Measurements from ENCODE around the gene MRPL20. TPM values are rescaled to one million over a fixed set of nuclear protein-coding genes. Genes with fewer than 3 reads are reported as not detected.
"Not testable (repeated sequence)": the region's sequence is repeated elsewhere in the genome, so short reads cannot be mapped to it uniquely, and the experiment has no call there.

Gene MRPL20
- total RNA-seq (2014; rRNA removed; shearing (Covaris generic)) = 184 and 203 TPM in 2 replicates

GRCh38 chr1:1406821-1407635, at the start of gene MRPL20:
MRPL20 (minus strand) TSS chr1:1407293; CDS start chr1:1407217, 76 bp downstream.
- Histone ChIP-seq H3K27ac (peak within 1 kb of the TSS; percentile 25; the same call in 1 of the 2 replicates), H3K27me3 (replicated peaks) (no peaks in the 10 kb centered on the region), H3K9me3 (replicated peaks) (0 out of 2 replicates have a peak, but pooled peaks cover under 1% of the 10 kb centered on the region), H3K36me3 (peaks cover 64% of the 10 kb centered on the region), H3K4me3 (peak within 1 kb of the TSS; percentile 75), H3K4me1 (replicated peaks) (peaks cover 16% of the 10 kb centered on the region)
- DNase-seq (ENCODE audit: low read depth in 1 of 2, low spot score in 2 of 2) = peak; percentile 76 to 92

GRCh38 chr1:1456683-1457255, 49.7 kb upstream of the MRPL20 start:
- DNase-seq (ENCODE audit: low read depth in 1 of 2, low spot score in 2 of 2); H3K9me3 ChIP-seq (replicated peaks); H3K4me1 ChIP-seq (replicated peaks); H3K36me3 ChIP-seq; H3K27me3 ChIP-seq (replicated peaks); H3K4me3 ChIP-seq; H3K27ac ChIP-seq: not testable (repeated sequence)

- H3K4me3 ChIP-seq; H3K27ac ChIP-seq; H3K4me1 ChIP-seq (replicated peaks); H3K36me3 ChIP-seq; H3K27me3 ChIP-seq (replicated peaks); DNase-seq (ENCODE audit: low read depth in 1 of 2, low spot score in 2 of 2); H3K9me3 ChIP-seq (replicated peaks): not testable (repeated sequence)
Observed at GRCh38 chr1:1455934-1456333, 48.8 kb upstream of the MRPL20 start.

GRCh38 chr1:1455366-1455884, 48.3 kb upstream of the MRPL20 start:
- Histone ChIP-seq H3K27ac (no peak overlapping the region), H3K27me3 (replicated peaks) (peaks cover 5% of the 10 kb centered on the region; the same call in 1 of the 2 replicates), H3K4me1 (replicated peaks) (no peaks in the 10 kb centered on the region), H3K36me3 (no peaks in the 10 kb centered on the region), H3K4me3 (no peak overlapping the region), H3K9me3 (replicated peaks) (no peaks in the 10 kb centered on the region)
- no peak for DNase-seq (ENCODE audit: low read depth in 1 of 2, low spot score in 2 of 2)

GRCh38 chr1:1454286-1455056, 47.4 kb upstream of the MRPL20 start:
- H3K27me3 ChIP-seq (replicated peaks); H3K9me3 ChIP-seq (replicated peaks); H3K36me3 ChIP-seq; DNase-seq (ENCODE audit: low read depth in 1 of 2, low spot score in 2 of 2); H3K27ac ChIP-seq; H3K4me3 ChIP-seq; H3K4me1 ChIP-seq (replicated peaks): not testable (repeated sequence)

- H3K27ac ChIP-seq = no peak overlapping the region
- no peak for DNase-seq (ENCODE audit: low read depth in 1 of 2, low spot score in 2 of 2)
- no peak overlapping the region for H3K4me3 ChIP-seq
- no peaks in the 10 kb centered on the region for H3K4me1 ChIP-seq (replicated peaks)
- peaks cover 7% of the 10 kb centered on the region; the same call in 1 of the 2 replicates for H3K27me3 ChIP-seq (replicated peaks)
- no peaks in the 10 kb centered on the region for H3K36me3 ChIP-seq
- H3K9me3 ChIP-seq (replicated peaks) = no peaks in the 10 kb centered on the region
Observed at GRCh38 chr1:1452882-1453281, 45.8 kb upstream of the MRPL20 start.

GRCh38 chr1:1452365-1452739, 45.3 kb upstream of the MRPL20 start:
- not testable (repeated sequence) for H3K9me3 ChIP-seq (replicated peaks); H3K4me1 ChIP-seq (replicated peaks); DNase-seq (ENCODE audit: low read depth in 1 of 2, low spot score in 2 of 2); H3K4me3 ChIP-seq; H3K36me3 ChIP-seq; H3K27me3 ChIP-seq (replicated peaks); H3K27ac ChIP-seq

- no peak for DNase-seq (ENCODE audit: low read depth in 1 of 2, low spot score in 2 of 2)
- Histone ChIP-seq H3K36me3 (no peaks in the 10 kb centered on the region), H3K27ac (no peak overlapping the region), H3K4me1 (replicated peaks) (no peaks in the 10 kb centered on the region), H3K9me3 (replicated peaks) (no peaks in the 10 kb centered on the region), H3K4me3 (no peak overlapping the region), H3K27me3 (replicated peaks) (peaks cover 7% of the 10 kb centered on the region; the same call in 1 of the 2 replicates)
Observed at GRCh38 chr1:1451696-1452364, 44.7 kb upstream of the MRPL20 start.

- not testable (repeated sequence) for H3K9me3 ChIP-seq (replicated peaks); DNase-seq (ENCODE audit: low read depth in 1 of 2, low spot score in 2 of 2); H3K36me3 ChIP-seq; H3K27ac ChIP-seq; H3K4me1 ChIP-seq (replicated peaks); H3K27me3 ChIP-seq (replicated peaks); H3K4me3 ChIP-seq
Observed at GRCh38 chr1:1450616-1451015, 43.5 kb upstream of the MRPL20 start.

- DNase-seq (ENCODE audit: low read depth in 1 of 2, low spot score in 2 of 2) = no peak
- H3K4me3 ChIP-seq = no peak within 1 kb of the TSS
- H3K9me3 ChIP-seq (replicated peaks) = no peaks in the 10 kb centered on the region
- no peak within 1 kb of the TSS for H3K27ac ChIP-seq
- H3K36me3 ChIP-seq = no peaks in the 10 kb centered on the region
- no peaks in the 10 kb centered on the region for H3K4me1 ChIP-seq (replicated peaks)
- H3K27me3 ChIP-seq (replicated peaks) = 0 out of 2 replicates have a peak, but pooled peaks cover 4% of the 10 kb centered on the region
Observed at GRCh38 chr1:1449099-1449739, 42.1 kb upstream of the MRPL20 start, which contains the start of gene ATAD3C. ATAD3C (plus strand) TSS chr1:1449689; CDS start chr1:1450684, 995 bp downstream.

GRCh38 chr1:1446631-1447030, 39.5 kb upstream of the MRPL20 start:
- not testable (repeated sequence) for H3K4me1 ChIP-seq (replicated peaks); H3K4me3 ChIP-seq; H3K36me3 ChIP-seq; H3K27ac ChIP-seq; H3K27me3 ChIP-seq (replicated peaks); H3K9me3 ChIP-seq (replicated peaks); DNase-seq (ENCODE audit: low read depth in 1 of 2, low spot score in 2 of 2)

- H3K36me3 ChIP-seq = no peaks in the 10 kb centered on the region
- peaks cover 3% of the 10 kb centered on the region for H3K4me1 ChIP-seq (replicated peaks)
- DNase-seq (ENCODE audit: low read depth in 1 of 2, low spot score in 2 of 2) = no peak
Observed at GRCh38 chr1:1442069-1442770, 35.1 kb upstream of the MRPL20 start.

More at GRCh38 chr1:1442069-1442770, 35.1 kb upstream of the MRPL20 start:
- Histone ChIP-seq H3K27ac (no peak overlapping the region), H3K4me3 (no peak overlapping the region), H3K9me3 (replicated peaks) (no peaks in the 10 kb centered on the region), H3K27me3 (replicated peaks) (no peaks in the 10 kb centered on the region; the same call in 1 of the 2 replicates)

Data from SJSA1 (cell line).